PC-3 (cell line): ENCODE data around the gene CRYZL1.

Experiments
- EZH2 ChIP-seq: fragments of 300-600 bp; sonication (generic); IDR thresholded peaks from one replicate; pipeline ENCODE4 v1.6.1; 2017; ENCODE audit warnings: antibody characterized with exemption, mild to moderate bottlenecking, low read length; ENCODE audit not compliant: unreplicated experiment
- EZH2phosphoT487 ChIP-seq: fragments of 300-600 bp; sonication (generic); IDR thresholded peaks from 2 replicates; pipeline ENCODE4 v1.6.1; 2018; ENCODE audit warnings: mild to moderate bottlenecking, antibody characterized with exemption, low read length, borderline replicate concordance
- TF ChIP-seq, protein P1 (sequence below): fragments of 300-600 bp; sonication (generic); conservative IDR thresholded peaks from 2 replicates; pipeline ENCODE4 v1.5.1; 2017; ENCODE audit warnings: antibody characterized with exemption, low read depth, mild to moderate bottlenecking, low read length

DNA sequence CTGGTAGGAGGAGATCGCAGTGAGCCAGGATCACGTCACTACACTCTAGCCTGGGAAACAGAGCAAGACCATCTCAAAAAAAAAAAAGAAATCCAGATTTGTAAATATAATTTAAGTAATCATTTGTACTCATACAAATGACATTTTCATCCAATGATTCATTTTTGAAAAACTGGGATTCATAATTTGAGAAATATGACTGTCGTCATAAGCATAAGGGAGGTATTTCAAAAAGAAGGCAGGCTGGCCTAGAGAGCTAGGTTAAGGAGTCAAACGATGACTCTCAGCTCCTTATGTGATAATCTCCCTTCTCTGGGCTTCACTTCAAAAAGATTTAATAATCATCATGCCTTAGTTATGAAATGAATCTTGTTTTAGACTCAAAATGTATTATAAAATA, 101.9 kb downstream of the CRYZL1 start:
- TF ChIP-seq EZH2, result no peak
- TF ChIP-seq, protein P1, sequence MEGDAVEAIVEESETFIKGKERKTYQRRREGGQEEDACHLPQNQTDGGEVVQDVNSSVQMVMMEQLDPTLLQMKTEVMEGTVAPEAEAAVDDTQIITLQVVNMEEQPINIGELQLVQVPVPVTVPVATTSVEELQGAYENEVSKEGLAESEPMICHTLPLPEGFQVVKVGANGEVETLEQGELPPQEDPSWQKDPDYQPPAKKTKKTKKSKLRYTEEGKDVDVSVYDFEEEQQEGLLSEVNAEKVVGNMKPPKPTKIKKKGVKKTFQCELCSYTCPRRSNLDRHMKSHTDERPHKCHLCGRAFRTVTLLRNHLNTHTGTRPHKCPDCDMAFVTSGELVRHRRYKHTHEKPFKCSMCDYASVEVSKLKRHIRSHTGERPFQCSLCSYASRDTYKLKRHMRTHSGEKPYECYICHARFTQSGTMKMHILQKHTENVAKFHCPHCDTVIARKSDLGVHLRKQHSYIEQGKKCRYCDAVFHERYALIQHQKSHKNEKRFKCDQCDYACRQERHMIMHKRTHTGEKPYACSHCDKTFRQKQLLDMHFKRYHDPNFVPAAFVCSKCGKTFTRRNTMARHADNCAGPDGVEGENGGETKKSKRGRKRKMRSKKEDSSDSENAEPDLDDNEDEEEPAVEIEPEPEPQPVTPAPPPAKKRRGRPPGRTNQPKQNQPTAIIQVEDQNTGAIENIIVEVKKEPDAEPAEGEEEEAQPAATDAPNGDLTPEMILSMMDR, result no peak
- no peak for TF ChIP-seq EZH2phosphoT487
